NCI-H1105 treated with DMSO at 0.1 percent for 48 hours (cell line): ENCODE measurements around the gene PNPLA5.

Experiments
- DNase-seq: peaks from one replicate; lab custom pipeline; 2025; lab: John Stamatoyannopoulos, UW

The PNPLA5 gene

GRCh38 chr22:43854786-43855271 lies 37.0 kb downstream of the PNPLA5 start:
- DNase-seq = no peak

GRCh38 chr22:43854121-43854785 lies 37.6 kb downstream of the PNPLA5 start:
- no peak for DNase-seq

DNA sequence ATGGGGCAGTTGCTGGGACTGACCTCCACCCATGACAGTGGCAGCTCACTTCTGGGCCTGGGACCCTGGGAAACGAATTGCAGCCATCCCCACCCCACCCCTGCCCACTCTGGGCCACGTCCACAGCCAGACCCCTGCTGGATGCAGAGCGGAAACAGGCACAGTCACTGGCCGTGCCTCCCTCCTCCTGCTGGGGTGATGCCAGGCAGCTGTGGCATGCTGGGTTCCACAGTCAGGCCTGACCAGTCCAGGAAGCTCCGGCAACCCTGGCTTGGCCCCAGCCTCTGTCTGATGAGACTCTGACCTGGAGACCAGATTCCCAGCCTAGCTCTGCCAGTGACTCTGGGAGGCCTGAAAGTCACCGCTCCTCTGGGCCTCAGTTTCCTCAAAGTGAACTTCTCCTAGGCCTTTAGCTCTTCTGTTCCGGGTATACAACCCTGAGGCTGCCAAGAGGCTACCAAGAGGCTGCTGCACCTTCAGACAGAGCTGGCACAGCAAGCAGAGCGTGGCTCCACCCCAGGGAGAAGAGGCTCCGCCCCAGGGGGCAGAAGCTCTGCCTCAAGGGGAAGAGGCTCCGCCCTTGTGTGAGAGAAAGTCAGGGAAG lies 38.4 kb downstream of the PNPLA5 start:
- no peak for DNase-seq

DNA sequence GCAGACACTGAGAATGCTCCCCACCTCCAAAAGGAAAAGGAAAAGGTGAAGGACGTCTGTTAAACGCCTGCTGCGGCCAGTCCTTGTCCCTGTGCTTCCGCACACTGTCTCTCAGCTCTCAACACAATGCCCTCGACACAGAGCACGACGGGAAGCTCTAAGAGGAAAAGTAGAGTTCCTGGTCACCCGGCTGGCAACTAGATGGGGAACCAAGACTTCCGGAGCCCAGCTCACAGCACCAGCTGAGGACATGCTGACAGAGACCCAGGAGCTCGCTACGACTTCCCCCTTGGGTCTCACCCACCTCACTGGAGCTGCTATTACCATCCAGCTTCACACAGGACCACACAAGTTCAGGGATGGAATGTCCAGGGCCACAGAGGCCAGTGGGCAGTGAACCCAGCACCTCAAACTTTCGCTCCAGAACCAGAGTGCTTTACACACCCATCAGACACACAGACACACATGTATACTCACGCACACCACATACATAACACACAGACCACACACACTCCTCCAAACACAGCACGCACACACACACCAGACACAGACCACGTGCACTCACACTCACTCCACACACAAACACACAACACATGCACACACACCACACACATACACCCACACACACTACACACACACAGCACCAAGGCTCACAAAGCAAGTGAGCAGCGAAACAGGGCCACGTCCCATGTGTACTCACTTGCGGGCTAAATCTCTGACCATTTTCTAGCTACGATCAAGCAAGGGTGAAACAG lies 39.1 kb downstream of the PNPLA5 start:
- DNase-seq = no peak

DNA sequence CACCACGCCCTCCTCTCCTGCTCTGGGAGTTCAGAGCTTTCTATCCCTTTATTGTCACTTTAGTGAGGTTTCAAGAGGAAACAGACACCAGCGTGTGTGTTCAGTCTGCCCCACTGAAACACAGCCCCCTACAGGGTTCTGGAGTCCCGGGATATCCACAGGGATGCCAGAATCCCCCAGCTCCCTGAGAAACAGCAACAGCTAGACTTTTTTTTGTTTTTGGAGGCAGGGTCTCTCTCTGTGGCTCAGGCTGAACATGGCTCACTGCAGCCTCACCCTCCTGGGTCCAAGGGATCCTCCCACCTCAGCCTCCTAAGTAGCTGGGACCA lies 39.9 kb downstream of the PNPLA5 start:
- no peak for DNase-seq

- DNase-seq = no peak
Measured at GRCh38 chr22:43851058-43851978, 40.5 kb downstream of the PNPLA5 start.

DNA sequence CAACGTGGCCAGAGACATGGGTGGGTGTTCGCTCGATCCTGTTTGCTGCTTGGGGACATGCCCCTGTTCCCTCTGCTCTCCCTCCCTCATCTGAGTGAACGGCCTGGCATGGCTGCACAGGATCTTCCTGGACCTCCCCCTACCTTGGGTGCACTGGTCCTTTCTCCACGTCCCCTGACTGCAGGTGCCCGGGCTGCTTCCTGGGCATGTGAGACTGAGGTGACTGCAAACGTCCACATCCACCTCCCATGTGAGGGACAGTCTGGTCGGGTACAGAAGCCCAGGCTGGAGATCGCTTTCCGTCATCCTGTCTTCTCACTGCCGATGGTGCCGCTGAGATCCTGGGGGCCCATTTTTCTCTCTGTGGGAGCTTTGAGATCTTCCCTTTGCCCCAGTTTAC lies 41.3 kb downstream of the PNPLA5 start:
- no peak for DNase-seq

GRCh38 chr22:43849731-43850130 lies 42.1 kb downstream of the PNPLA5 start:
- no peak for DNase-seq

- peak; percentile 61 for DNase-seq
Measured at GRCh38 chr22:43848366-43849171, 43.2 kb downstream of the PNPLA5 start.

GRCh38 chr22:43847376-43848289 lies 44.2 kb downstream of the PNPLA5 start:
- no peak for DNase-seq

GRCh38 chr22:43846966-43847365 lies 44.8 kb downstream of the PNPLA5 start:
- DNase-seq = no peak

GRCh38 chr22:43845981-43846380 lies 45.8 kb downstream of the PNPLA5 start:
- DNase-seq = no peak

DNA sequence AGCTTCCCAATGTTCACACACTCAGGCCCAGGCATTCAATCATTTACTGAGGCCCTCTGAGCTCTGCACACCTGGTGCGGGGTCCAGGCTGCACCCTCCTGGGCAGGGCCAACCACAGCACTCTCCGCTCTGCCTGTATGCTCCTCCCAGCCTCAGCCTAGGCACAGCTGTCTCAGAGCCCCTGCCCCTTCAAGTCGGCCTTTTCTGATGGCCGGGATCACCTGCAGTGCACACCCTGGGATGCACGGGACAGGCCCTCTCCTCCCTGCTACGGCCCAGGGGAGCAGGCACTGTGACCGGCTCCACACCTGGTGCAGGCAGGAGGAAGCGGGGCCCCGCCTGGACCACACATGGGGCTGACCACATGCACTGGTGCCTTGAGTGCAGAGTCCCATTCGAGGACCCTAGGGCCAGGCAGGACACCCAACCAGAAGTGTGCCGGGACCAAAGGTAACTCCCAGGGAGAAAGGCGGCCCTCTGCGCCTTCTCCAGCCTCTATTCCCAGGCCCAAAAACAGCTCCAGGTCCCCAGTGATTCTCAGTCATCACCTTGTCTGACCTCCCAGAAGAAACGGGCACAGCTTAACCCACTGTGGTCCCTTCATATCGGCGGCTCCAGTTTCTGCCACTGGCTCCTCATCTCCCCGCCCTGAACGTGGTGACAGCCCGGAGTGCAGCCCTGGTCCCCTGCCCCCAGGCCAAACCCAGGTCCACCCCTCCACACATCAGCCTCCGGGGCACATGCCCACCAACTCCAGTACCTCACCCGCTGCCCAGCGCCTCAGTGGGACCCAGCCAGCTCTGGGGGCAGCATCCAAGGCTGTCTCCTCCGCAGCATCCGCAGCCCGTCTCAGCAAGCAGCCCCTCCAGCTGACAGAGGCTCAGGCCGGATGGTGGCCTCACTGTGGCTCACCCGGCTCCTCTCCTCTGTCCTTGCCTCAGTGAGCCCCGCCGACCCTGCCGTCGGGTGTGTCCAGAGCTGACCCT lies 47.0 kb downstream of the PNPLA5 start:
- DNase-seq = no peak

GRCh38 chr22:43843783-43844530 lies 47.9 kb downstream of the PNPLA5 start:
- no peak for DNase-seq

DNA sequence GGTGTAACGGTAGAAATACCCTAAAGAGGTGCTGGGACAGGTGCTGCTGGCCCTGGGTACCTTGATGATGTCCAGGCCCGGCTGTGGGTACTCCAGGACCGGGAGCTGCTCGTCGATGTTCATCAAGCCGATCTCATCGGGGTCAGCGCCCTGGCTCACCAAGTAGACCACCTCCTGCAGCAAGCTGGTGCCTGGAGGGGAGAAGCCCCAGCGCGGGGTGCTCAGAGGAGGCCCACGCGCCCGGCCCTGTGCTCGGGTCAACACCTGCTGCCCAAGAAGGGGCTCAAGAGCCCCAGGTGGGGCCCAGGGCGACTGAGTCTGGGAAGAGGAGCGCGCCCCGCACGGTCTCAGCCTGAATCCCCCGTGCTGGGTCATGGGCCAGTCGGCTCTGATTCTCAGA lies 50.1 kb downstream of the PNPLA5 start:
- no peak for DNase-seq

GRCh38 chr22:43840851-43841250 lies 51.0 kb downstream of the PNPLA5 start:
- DNase-seq = no peak

DNA sequence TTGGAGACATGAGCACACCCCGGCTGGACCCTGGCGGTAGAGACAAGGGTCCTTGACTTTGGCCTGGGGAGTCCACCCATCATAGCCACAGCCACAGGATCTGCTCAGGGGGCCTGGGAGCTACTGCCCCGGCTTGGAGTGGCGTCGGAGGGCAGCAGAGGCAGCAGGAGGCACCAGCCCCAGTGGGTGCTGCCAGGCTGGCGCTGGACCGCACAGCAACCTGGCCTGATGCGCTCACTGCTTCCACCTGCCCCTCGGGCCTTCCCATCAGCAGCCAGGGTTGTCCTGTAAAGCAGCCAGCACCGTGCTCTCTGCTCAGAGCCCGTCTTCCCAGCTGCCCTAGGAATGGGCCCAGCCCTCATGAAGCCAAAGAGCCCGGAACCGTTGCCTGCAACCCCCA lies 51.4 kb downstream of the PNPLA5 start:
- DNase-seq = no peak

DNA sequence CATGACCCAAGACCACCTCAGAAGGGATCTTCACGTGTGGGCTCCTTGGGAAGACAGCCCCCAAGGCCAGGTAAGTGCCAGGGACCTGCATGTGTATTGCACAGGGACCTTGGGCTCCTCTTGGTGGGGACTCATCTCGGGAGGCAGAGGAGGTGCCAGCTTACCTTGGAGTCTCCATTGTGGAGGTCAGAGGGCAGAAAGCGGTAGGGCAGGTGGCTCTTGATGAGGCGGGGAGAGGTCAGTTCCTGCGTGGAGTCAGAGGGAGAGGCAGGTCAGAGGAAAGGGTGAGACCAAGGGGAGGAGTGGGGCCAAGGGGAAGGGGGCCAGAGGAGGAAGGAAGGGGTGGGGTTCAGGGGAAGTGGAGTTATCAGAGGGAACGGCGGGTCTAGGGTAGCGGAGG lies 52.0 kb downstream of the PNPLA5 start:
- no peak for DNase-seq
